AG04450 (cell line): ENCODE measurements around the gene ASCC2. TPM values are rescaled to one million over a fixed set of nuclear protein-coding genes. Genes with fewer than 3 reads are reported as not detected.

ENCODE experiments used
- CTCF ChIA-PET: fragments of 300-600, 350-600 bp; formaldehyde crosslinking; extraction: SDS; loops from one replicate; lab custom pipeline; 2022; ENCODE audit warnings: antibody characterized with exemption, inconsistent platforms; lab: Charles Lee
- POLR2A ChIA-PET: fragments of 350-600 bp; formaldehyde crosslinking; extraction: SDS; loops from one replicate; lab custom pipeline; 2021; ENCODE audit warnings: antibody characterized with exemption, inconsistent platforms; lab: Yijun Ruan, JAX
- DNase-seq: peaks from one replicate; pipeline ENCODE4 v3.0.0-alpha.2; 2011; ENCODE audit warnings: low read depth, low spot score
- H3K27ac ChIP-seq: one replicate; pipeline ENCODE4 v1.5.1; 2012; ENCODE audit warnings: low read depth, low read length, control low read depth
- H3K27me3 ChIP-seq: one replicate; pipeline ENCODE4 v1.6.0; 2012; ENCODE audit warnings: low read length; ENCODE audit not compliant: control insufficient read depth, insufficient read depth
- H3K4me3 ChIP-seq: 2 replicates; pipeline ENCODE4 v1.5.1; 2011; ENCODE audit warnings: mild to moderate bottlenecking, low read depth, low read length, control low read depth
- H3K9me3 ChIP-seq: 2 replicates; pipeline ENCODE4 v1.5.1; 2012; ENCODE audit warnings: low read length; ENCODE audit not compliant: control insufficient read depth, insufficient read depth
- polyA plus RNA-seq: library from polyadenylated mRNA; depleted of rRNA; stranded (reverse); fragments of >200 nt; gene quantifications from 2 replicates; pipeline ENCODE4 v1.2.3, GENCODE V29; 2011
- TF ChIP-seq, protein P1 (sequence below): IDR thresholded peaks from 2 replicates; pipeline ENCODE4 v1.5.1; 2011; ENCODE audit warnings: low read depth, low read length, control low read depth, inconsistent platforms

The ASCC2 gene
- polyA plus RNA-seq, 1 experiment, result 45.9 TPM

DNA sequence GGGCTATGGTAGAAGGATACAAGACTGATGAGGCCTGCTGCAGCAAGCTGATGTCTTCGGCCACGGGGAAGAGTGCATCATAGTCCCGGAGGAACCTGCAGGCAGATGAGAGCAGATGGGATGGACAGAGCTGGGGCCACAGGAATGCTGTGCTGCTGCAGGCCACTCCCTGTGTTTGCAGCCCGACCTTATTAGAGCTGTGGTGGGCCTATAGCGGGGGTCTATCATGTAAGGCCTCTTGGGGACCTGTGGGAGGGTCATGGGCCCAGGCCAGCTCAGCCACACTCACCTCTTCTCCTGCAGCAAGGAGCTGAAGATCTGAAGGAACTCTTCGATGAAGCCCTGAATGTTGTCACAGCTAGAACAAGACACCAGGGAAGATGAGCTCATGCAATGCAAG, 31.9 kb downstream of the ASCC2 start:
- ChIA-PET CTCF (interaction anchor here (1.1 kb wide), 1 partner anchor 10 kb away, joined by 3 read pairs; no protein-coding TSS in a partner anchor), POLR2A (interaction anchor here (1.3 kb wide), 1 partner anchor 39 kb away, joined by 4 read pairs; the partner anchor contains the start of genes UQCR10 and ZMAT5)
- no peak overlapping the region for H3K4me3 ChIP-seq
- TF ChIP-seq, protein P1, sequence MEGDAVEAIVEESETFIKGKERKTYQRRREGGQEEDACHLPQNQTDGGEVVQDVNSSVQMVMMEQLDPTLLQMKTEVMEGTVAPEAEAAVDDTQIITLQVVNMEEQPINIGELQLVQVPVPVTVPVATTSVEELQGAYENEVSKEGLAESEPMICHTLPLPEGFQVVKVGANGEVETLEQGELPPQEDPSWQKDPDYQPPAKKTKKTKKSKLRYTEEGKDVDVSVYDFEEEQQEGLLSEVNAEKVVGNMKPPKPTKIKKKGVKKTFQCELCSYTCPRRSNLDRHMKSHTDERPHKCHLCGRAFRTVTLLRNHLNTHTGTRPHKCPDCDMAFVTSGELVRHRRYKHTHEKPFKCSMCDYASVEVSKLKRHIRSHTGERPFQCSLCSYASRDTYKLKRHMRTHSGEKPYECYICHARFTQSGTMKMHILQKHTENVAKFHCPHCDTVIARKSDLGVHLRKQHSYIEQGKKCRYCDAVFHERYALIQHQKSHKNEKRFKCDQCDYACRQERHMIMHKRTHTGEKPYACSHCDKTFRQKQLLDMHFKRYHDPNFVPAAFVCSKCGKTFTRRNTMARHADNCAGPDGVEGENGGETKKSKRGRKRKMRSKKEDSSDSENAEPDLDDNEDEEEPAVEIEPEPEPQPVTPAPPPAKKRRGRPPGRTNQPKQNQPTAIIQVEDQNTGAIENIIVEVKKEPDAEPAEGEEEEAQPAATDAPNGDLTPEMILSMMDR, result no peak
- no peak for DNase-seq
- no peaks in the 10 kb centered on the region for H3K27me3 ChIP-seq
- H3K9me3 ChIP-seq, result no peaks in the 10 kb centered on the region
- H3K27ac ChIP-seq, result no peak overlapping the region

DNA sequence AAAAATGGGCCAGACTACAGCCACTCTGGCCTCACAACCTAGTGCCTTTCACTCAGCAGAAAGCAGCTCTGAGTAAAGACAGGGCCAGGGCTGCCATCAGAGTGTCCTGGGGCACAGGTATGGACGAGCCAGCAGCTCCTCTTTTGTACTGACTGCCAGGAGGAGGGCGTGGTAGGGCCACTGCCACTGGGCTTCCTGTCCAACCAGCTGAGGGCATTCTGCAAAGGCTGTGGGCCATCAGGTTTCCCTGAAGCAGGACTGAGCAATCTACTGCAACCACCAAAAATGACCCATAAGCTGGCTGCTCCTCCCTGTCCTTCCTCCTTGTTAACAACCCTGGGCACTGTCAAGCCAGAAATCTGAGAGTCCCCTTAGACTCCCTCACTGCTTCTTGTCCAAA, 33.1 kb downstream of the ASCC2 start:
- Histone ChIP-seq H3K9me3 (no peaks in the 10 kb centered on the region), H3K27me3 (no peaks in the 10 kb centered on the region), H3K27ac (no peak overlapping the region), H3K4me3 (no peak overlapping the region)
- ChIA-PET POLR2A (no interaction called here), CTCF (no interaction called here)
- TF ChIP-seq, protein P1, result no peak
- no peak for DNase-seq

DNA sequence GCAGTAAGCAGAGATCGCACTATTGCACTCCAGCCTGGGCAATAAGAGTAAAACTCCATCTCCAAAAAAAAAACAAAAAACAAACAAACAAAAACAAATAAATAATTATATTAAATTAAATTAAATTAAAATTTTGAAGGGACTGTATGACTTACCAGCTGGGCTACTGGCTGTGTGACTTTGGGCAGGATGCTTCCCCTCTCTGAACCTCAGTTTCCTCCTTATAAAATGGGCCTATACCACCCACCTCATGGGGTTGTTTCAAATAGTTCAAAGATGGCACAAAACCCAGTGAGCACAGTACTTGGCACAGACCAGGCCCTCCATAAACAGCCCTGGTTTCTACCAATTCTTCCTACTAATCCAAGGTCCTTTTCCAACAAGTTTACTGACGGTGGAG, 34.9 kb downstream of the ASCC2 start:
- H3K27me3 ChIP-seq, result no peaks in the 10 kb centered on the region
- H3K27ac ChIP-seq, result no peak overlapping the region
- no peak for DNase-seq
- TF ChIP-seq, protein P1, result no peak
- ChIA-PET POLR2A (no interaction called here), CTCF (no interaction called here)
- no peak overlapping the region for H3K4me3 ChIP-seq
- no peaks in the 10 kb centered on the region for H3K9me3 ChIP-seq

DNA sequence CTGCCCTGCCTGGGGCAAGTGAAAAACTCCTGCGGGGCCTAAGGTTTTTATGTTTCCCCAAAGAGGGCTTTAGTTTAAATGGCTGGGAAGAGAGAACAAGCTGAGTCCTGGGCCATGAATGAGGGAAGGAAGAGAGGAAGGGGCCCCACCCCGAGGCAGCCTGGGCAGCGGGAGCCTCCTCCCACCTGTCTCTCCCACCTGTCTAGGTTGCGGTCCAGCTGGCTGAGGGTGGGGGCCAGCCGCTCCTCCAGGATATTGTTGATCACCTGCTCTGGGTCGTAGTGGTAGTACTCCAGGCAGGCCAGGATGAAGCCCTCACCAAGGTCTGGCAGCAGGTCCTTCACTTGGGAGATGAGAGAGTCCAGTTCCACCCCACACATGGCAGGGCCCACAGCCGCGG, 36.3 kb downstream of the ASCC2 start:
- Histone ChIP-seq H3K27me3 (no peaks in the 10 kb centered on the region), H3K9me3 (no peaks in the 10 kb centered on the region), H3K4me3 (no peak overlapping the region), H3K27ac (no peak overlapping the region)
- DNase-seq, result no peak
- POLR2A ChIA-PET, result no interaction called here
- CTCF ChIA-PET, result interaction anchor here (0.6 kb wide), 1 partner anchor 454 kb away, joined by 8 read pairs; no protein-coding TSS in a partner anchor
- TF ChIP-seq, protein P1, result no peak

DNA sequence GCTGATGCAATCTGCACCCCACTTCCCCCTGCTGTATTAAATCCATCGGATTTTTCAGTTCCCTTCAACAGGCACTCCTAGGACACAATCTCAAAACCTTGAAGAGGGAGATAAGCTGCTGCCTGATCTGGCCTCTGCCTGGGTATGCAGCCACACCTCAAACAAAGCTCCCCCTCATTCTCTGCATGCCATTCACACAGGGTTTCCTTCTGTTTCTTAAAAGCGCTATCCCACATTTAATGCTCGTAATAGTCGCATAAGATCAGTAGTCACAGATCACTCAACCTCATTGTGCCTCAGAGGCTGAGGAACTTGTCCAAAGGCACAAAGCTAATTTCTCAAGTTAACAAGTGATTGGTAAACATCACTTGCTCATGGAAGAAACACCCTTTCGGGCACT, 36.9 kb downstream of the ASCC2 start:
- Histone ChIP-seq H3K9me3 (no peaks in the 10 kb centered on the region), H3K27ac (no peak overlapping the region), H3K27me3 (no peaks in the 10 kb centered on the region), H3K4me3 (no peak overlapping the region)
- ChIA-PET POLR2A (no interaction called here), CTCF (no interaction called here)
- no peak for DNase-seq
- TF ChIP-seq, protein P1, result no peak
